IPS DF 4.7 (cell line): ENCODE measurements around the gene MAP2K2.

Experiments used
- DNase-seq: peaks from one replicate; pipeline ENCODE4 v3.0.0-alpha.2; 2013; ENCODE audit warnings: low spot score; ENCODE audit errors: extremely low read depth

MAP2K2 gene

DNA sequence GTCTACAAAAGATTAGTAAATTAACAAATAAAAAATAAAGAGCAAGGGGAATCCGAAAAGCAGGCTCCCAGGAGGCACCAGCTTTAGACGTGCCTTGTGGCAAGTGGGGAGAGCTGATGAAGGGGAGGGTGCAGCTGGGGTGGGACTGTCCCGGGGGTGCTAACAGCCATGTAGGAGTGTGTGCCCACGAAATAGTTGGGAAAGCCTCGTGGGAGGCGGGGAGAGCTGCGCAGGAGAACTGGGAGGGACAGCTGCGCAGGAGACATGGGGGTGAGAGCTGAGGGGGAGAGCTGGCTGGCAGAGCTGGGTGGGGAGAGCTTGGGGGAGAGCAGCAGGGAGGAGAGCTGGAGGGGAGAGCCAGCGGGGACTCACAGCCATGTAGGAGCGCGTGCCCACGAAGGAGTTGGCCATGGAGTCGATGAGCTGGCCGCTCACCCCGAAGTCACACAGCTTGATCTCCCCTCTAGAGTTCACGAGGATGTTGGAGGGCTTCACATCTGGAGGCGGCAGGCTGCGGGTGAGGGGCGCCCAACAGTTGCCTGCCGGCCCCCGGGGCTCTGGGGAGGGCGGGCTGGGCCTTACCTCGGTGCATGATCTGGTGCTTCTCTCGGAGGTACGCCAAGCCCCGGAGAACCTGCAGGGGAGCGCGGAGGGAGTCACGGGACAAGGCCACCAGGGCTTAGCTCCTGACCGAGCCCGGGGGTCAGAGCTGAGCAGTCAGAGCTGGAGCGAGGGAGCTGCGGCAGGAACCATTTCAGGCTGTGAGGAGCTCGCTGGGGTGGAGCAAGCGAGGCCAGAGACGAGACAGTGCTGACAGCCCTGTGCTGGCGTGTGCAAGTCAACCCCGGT is 23.1 kb downstream of the MAP2K2 start:
- DNase-seq = no peak

DNA sequence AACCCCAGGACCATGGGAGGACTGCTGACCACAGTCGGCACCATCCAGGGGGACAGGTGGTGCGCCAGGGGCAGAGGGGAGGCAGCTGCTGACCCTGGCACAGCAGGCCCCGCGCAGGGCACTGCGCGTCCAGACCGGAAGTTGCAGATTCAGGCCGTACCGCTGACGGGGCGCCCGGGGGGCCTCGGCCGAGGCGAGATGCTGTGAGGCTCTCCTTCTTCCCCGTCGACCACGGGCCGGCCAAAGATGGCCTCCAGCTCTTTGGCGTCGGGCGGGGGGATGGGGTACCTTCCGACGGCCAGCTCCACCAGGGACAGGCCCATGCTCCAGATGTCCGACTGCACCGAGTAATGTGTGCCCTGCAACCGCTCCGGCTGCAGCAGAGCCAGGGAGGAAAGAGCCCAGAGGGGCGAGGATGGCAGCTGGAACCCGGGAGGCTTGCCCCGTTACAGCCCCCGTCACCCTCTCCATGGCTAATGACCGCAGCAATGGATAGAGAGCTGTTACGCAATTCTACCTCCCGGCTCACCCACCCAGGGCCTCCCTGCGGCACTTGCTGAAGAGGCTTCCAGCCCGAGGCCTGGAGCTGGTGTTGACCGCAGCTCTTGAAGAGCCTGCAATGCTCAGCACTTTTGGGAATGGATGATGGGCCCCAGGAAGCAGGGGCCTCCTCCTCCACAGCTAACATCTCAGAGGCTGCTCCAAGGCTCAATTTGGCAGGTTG is 24.7 kb downstream of the MAP2K2 start:
- no peak for DNase-seq

DNA sequence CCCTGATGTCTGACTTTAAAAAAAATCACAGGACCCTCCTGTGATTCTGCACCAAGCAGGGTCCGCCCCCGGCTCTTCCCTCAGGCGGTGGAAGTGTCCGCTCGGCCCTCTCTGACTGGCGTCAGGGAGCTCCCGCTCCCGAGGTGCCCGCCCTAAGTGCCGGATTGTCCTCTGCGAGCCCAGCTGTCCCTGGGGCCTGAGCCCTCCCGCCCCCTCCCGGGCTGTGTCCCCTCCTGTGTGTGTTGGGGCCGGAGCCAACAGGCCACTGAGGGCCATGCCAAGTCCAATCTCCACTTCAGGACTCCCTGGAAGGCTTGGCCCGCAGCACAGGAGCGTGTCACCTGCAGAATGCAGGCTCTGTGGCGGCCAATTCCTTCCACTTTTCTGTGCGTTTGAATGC is 25.4 kb downstream of the MAP2K2 start:
- DNase-seq = no peak

DNA sequence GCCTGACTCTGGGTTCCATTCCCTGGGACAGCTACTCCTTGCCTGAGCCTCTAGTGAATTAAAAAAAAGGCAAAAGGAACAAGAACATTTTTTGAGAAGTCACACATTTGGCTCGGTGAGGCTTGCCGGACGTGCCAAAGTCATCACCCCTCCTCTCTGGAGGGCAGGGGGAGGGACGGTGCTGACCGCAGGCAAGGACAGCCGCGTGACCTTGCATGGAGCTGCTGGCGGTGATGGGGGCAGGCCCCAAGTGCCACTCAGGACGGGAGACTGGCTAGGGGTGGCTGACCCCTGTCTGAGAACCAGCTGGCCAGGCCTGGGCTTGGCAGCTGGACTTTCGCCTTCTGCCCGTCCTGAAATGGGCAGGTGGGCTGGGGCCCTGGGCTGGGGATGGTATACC is 26.4 kb downstream of the MAP2K2 start:
- no peak for DNase-seq

DNA sequence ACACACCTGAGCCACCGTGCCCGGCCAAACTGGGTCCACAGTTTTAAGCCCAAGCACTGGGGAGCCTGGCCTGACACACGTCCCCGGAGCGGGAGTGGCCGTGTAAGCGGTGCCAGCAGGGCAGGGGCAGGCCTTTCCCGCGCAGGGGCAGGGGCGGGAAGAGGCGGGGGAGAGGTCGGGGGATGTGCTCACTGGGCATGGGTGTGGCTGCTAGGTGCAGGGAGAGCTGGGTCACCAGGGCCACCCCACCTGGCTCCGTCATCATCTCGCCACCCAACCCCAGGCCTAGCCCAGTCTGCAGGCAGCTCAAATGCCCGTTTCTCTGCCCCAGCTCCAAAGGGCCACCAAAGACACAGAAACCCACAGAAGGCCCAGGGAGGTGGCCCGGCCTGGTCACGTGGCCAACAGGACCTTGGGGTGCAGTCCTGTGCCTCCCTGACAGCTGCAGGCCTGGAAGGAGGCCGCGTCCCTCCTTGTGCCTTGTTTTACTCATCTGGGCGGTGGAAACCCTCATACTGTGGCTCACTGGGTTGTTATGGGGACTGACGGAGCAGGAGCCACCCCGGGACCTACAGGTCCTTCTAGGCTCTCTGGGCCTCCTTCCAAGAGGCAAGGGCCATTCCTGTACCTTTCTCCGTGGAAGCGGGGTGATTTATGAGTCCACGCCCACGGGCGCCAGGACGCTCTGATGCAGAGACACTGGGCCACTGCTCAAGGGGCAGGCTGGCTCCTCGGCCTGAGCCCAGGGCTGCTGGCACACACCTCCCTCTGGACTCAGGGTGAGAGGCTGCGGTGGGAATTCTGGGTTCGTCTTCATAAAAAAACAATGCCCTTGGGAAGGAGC is 27.7 kb downstream of the MAP2K2 start:
- no peak for DNase-seq

DNA sequence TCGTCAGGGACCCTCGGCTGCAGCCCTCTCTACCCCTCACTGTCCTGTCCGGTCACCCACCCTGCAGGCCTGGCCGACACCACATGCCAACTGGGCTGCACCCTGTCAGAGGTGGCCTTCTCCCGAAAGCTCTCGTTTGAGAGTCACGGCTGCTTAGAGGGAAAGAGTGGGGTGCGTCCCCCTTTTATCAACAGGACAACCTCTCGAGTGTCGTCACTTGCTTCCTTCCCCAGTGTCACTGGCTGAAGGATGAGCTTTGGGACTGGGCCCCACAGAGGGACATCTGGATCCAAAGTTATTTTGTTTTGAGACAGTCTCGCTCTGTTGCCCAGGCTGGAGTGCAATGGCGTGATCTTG is 28.5 kb downstream of the MAP2K2 start:
- DNase-seq = no peak

DNA sequence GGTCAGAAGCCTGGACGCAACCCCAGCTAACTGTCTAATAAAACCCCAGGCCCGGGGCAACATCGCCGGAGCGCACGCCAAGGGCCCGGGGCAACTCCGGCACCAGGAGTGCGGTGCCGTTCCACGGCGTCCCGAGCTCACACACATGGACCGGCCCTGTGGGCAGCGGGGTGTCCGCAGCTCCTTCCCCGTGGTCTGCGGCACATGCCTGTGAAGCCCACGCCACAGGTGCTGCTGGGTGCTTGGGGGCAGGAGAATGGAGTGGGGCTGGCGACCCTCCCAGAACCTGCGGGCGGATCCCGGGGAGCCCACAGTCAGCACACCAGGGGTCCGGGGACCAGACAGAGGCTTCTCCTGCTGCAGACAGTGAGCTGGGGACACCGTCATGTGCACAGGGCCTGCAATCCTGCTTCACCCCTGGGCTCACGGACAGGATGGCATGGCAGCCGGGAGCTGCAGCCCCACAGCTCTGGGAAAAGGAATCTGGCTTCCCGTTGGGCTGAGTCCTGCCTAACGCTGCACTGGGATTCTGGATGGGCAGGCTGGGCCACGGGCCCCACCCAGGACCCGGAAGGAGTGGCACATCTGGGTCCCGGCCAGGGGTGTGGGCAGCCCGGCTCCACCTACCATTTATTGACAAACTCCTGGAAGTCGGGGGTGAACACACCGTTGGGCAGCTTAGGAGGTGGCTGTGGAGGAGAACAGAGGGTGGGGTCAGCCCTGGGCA is 29.0 kb downstream of the MAP2K2 start:
- no peak for DNase-seq

DNA sequence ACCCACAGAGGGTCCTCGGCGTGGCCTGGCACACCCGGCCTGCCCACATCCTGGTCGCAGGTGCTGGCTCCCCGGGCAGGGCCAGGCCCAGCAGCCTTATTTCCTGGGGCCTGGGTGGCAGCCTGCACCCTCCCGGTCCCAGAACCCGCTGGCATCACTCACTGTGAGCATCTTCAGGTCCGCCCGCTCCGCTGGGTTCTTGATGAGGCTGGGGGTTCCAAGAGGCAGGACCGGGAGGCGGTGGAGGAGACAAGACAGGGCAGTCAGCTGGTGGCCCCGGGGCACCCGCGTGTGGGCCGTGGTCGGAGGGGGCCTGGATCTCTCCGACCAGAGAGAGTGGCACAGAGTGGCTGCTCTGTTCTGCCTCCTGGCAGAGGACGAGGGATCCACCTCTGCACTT is 29.6 kb downstream of the MAP2K2 start:
- DNase-seq = no peak

DNA sequence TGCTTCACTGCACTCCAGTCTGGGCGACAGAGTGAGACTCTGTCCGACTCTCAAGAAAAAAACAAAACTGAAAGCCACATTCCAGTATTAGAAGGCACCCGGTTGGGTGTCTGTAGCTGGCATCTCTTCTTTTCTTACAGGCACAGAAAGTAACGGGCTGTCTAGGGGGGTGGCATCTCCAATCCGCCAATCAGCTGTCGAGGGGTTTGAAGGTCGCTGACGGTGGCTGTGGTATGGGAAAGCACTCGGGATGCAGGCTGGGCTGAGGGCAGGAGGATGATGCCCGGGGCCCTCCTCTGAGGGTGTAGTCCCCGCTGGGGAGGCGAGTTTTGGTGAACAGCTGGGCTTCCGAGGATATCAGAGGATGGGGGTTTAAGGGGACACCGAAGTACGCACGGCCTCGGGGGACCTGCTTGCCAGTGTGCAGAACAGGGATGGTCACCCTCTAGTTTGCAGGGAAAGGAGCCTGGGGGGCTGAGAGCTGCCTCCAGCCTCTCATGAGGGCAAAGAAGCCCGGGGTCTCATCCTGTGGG is 30.2 kb downstream of the MAP2K2 start:
- DNase-seq = no peak

DNA sequence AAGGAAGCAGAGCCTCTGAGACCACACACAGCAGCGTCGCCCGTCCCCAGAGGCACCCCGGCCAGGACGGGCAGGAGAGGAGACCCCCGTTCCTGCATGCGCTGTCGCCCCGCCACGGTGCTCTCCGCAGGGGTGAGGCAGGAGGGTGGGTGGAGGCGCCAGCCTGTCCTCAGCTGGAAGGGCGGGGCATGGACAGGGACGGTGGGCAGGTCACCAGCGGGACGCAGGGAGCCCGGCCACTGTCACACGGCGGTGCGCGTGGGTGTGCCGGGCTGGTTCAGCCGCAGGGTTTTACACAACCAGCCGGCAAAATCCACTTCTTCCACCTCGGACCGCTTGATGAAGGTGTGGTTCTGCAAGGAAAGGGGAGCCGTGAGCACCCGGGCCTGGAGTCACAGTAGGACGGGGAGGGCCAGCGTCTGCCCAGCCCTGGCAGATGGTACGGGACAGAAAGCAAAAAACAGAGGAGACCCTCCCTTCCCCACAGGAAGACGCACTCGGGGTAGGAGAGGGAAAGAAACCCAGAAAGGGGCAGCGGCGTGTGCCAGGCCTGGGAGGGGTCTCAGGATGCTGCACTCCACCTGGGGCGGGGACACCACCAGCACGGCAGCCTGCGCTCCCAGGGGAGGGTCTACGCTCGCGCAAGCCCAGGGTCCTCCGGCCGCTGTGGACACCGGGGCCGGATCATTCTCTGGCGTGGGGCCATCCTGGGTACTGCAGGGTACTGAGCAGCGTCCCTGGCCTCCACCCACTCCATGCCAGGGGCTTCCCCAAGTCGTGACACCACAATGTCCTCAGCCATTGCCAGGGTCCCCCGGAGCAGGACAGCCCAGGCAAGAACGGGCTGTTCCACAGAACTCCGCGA is 33.3 kb downstream of the MAP2K2 start:
- DNase-seq = no peak

DNA sequence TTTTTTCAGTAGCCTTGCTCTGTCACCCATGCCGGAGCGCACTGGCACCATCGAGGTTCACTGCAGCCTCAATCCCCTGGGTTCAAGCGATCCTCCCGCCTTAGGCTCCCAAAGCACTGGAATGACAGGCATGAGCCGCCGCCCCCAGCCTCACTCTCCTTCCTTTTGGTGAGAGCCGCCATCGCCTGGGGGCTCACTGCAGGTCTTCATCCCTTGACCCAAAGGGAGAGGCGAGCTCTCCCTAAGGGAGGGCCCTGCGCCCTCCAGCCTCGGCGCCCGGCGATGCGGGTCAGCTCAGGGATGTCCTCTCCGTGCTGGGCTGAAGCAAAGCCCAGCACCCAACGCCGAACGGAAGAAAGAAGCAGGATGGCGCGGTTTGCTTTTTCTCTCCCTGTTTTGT is 34.0 kb downstream of the MAP2K2 start:
- no peak for DNase-seq

DNA sequence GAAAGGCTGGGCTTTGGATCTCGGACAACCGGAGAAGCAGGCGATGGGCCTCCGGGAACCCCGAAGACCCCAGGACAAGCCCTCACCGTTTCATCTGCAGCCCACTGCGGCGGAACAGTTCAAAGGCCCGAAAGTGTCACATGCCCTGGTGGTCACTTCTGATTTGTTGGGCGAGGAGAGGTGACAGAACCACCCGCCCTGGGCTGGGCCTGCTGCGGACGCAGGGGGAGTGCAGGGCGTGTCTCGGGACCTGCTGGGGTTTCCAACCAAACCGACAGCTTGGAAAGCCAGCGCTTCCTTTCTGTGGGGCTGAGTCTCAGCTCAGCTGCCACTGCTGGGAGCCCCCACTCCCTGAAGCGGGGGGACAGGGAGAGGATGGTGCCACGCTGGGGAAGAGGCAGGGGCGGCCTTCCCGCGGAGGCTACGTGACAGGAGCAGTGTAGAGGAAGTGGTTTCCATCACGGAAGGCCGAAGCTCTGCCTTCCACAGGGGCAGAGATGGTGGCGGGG is 34.5 kb downstream of the MAP2K2 start:
- no peak for DNase-seq

DNA sequence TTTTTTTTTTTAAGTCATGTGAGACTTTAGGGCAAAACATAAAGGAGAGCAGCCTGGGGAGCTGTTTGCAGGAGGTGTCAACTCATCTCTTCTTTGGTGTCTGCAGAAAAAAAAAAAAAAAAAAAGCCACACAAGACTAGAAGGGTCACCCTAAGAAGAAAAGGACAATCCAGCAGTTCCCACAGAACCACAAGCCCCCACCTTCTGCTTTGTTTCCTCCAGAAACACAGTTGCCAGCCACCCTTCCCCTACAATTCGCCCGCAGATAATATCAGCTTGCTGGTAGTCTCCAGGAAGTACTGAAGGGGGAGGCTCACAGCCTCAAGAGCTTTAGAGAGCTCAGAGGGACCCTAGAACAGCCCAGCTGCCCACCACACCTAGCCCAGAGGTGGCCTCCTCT is 34.9 kb downstream of the MAP2K2 start:
- DNase-seq = no peak

DNA sequence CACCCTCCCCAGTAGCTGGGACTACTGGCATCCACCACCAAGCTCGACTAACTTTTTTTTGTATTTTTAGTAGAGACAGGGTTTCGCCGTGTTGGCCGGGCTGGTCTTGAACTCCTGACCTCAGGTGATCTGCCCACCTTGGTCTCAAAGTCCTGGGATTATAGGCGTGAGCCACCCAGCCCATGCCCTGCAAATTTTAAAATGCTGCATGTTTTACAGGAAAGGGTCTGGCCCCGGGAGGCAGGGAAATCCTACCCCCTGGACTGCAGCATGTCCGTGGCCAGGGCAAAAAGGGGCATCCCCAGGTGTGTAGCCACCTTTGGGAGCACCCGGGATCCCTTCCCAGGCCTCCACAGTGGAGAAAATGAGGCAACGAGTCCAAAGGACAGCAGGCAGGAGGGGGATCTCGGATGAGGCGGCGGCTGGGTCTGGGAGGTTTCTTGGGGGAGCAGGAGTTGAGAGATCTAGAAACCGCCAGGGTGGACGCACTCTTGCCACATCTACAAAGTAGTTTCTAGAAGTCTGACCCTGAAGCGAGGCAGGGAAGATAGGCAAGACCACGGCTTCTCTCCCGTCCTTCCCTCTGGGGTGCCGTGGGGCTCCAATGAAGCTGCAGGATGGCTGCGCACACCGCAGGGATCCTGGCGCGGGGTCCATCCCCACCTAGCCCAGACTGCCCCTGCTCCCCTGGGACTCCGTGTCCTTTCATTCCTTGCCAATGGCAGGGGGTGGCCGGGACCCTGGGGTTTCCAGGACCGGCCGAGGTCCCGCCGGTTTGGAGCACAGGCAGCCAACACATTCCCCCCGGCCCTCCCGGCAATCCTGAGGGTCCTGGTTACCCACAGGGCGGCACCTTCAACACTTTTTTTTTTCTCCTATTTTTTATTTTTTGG is 35.9 kb downstream of the MAP2K2 start:
- no peak for DNase-seq

DNA sequence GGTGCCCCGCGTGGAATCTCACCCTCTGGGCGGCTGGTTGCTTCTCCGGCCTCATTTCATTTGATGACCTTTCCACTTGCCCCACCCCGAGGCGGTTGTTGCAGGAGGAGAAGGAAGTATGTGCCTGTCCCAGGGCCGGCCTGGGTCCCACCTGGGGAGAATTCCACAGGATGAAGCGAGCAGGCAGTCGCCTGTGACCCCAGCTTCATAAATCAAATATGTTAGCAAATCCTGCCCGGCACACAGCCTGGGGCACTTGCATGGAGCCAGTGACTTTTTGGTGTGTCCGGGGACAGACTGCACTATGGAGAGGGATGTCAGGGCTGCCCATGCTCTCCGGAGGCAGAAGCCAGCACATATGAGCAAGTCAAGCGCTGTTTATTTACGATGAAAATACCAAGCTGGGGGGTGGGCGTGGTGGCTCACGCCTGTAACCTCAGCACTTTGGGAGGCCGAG is 37.5 kb downstream of the MAP2K2 start:
- DNase-seq = no peak

DNA sequence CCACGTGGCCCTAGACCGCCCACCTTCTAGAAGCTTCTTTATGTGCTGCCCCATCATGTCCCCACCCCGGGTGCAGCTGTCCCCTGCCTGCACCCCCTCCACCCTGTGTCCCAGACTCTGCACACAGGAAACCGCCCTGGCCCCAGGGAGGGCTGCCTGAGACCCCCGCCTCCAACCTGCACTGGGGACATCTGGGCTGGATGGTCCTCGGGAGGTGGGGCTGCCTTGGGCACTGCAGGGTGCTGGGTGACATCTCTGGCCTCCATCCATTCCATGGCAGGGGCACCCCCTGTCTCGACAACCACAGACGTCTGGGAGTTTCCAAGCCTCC is 39.4 kb downstream of the MAP2K2 start:
- no peak for DNase-seq

DNA sequence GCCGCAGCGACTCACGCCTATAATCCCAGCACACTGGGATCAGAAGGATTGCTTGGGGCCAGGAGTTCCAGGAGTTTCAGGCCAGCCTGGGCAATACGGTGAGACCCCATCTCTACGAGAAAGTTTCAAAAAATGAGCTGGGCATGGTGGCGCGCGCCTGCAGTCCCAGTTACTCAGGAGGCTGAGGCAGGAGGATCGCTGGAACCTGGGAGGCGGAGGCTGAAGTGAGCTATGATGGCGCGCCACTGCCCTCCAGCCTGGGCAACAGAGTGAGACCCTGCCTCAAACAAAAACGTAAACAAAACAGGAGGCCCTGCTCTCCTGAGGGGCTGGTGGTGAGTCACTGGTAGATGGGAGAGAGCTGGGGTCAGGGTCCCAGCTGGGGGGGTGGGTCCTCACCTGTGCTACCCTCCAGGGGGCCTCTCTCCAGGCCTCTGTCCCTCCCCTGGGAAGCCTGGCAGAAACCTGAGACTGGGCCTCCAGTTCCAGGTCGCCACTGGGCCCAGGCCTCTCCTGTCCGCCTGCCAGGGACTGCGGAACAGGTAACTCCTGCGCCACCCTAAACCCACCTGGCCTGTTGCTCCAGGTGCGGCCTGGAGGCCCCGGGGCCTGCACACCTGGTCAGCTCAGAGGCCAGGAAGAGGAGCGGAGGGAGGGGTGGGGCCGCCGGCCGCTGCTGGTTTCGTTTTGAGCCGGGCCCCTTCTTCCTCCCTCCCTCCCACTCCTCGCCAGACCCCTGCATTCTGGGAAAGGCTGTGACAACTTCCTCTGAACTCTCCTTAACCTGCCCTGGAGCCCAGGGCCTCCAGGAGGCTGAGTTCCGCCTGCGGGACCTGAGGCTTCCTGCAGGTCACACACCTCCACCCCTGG is 40.0 kb downstream of the MAP2K2 start:
- DNase-seq = no peak

DNA sequence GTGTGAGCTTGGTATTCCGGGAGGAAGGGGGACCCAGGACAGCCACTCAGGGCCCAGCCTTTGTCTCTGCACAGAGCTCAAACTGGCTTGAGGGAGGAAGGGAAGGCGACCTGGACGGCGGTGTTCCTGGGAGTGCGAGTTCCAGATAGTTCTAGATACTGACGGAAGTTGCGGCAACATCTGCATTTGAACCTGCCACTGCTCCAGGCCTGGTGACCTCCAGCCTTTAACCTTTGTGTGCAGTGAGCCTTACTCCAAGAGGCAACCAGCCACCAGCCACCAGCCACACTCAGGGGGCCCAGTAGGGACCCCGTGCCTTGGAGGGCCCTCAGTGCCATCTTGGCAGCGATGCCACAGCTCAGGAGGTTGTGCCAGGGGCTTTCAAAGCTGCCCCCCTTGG is 41.8 kb downstream of the MAP2K2 start:
- DNase-seq = no peak
